ENCODE results near the gene THYN1. TPM values are rescaled to one million over a fixed set of nuclear protein-coding genes. Genes with fewer than 3 reads are reported as not detected.

Gene THYN1
- total RNA-seq, 1 donor from 2014 or later: 31.3 TPM

- Histone ChIP-seq H3K27me3 (ENCODE audit: control insufficient read depth in 3 of 3, insufficient read depth in 3 of 3, low read length in 3 of 3) (peaks cover 66 to 74% (median 71%) of the 10 kb centered on the region in 3 donors), H3K9ac (ENCODE audit: low read depth in 1 of 3, low read length in 3 of 3) (no peak within 1 kb of the TSS), H3K4me1 (ENCODE audit: control insufficient read depth in 3 of 3, insufficient read depth in 3 of 3, low read length in 3 of 3) (peaks cover 8 to 20% (median 14%) of the 10 kb centered on the region in 3 donors), H3K36me3 (ENCODE audit: control insufficient read depth in 3 of 3, insufficient read depth in 3 of 3, low read length in 3 of 3) (no peaks in the 10 kb centered on the region), H3K4me3 (ENCODE audit: low read length in 3 of 3) (peak within 1 kb of the TSS; percentile 43 to 52 (median 46)), H3K9me3 (ENCODE audit: control insufficient read depth in 3 of 3, low read length in 3 of 3) (peaks cover 0 to 5% (median 0%) of the 10 kb centered on the region in 3 donors), H3K27ac (ENCODE audit: low read depth, low read length) (no peak within 1 kb of the TSS)
Observed at GRCh38 chr11:134275534-134276395, 22.6 kb upstream of the THYN1 start, which contains the start of gene GLB1L3. TSS of gene GLB1L3 (plus strand) at chr11:134276379. CDS start at chr11:134276741, 362 bp downstream.

- peaks cover 70 to 80% (median 75%) of the 10 kb centered on the region in 3 donors for H3K27me3 ChIP-seq (ENCODE audit: control insufficient read depth in 3 of 3, insufficient read depth in 3 of 3, low read length in 3 of 3)
- H3K4me1 ChIP-seq (ENCODE audit: control insufficient read depth in 3 of 3, insufficient read depth in 3 of 3, low read length in 3 of 3): peaks cover 8 to 20% (median 14%) of the 10 kb centered on the region in 3 donors
- no peak overlapping the region for H3K9ac ChIP-seq (ENCODE audit: low read depth in 1 of 3, low read length in 3 of 3)
- no peaks in the 10 kb centered on the region for H3K36me3 ChIP-seq (ENCODE audit: control insufficient read depth in 3 of 3, insufficient read depth in 3 of 3, low read length in 3 of 3)
- peaks cover 0 to 5% (median 0%) of the 10 kb centered on the region in 3 donors for H3K9me3 ChIP-seq (ENCODE audit: control insufficient read depth in 3 of 3, low read length in 3 of 3)
- H3K4me3 ChIP-seq (ENCODE audit: low read length in 3 of 3): no peak overlapping the region
- H3K27ac ChIP-seq (ENCODE audit: low read depth, low read length): no peak overlapping the region
Observed at GRCh38 chr11:134275188-134275533, 22.0 kb upstream of the THYN1 start.

GRCh38 chr11:134273317-134273712 is 20.2 kb upstream of the THYN1 start:
- Histone ChIP-seq H3K9ac (ENCODE audit: low read depth in 1 of 3, low read length in 3 of 3) (no peak overlapping the region), H3K9me3 (ENCODE audit: control insufficient read depth in 3 of 3, low read length in 3 of 3) (peaks cover 0 to under 1% (median 0%) of the 10 kb centered on the region in 3 donors), H3K4me3 (ENCODE audit: low read length in 3 of 3) (no peak overlapping the region), H3K27me3 (ENCODE audit: control insufficient read depth in 3 of 3, insufficient read depth in 3 of 3, low read length in 3 of 3) (peaks cover 74 to 77% (median 76%) of the 10 kb centered on the region in 3 donors), H3K27ac (ENCODE audit: low read depth, low read length) (no peak overlapping the region), H3K4me1 (ENCODE audit: control insufficient read depth in 3 of 3, insufficient read depth in 3 of 3, low read length in 3 of 3) (peaks cover 8 to 20% (median 14%) of the 10 kb centered on the region in 3 donors), H3K36me3 (ENCODE audit: control insufficient read depth in 3 of 3, insufficient read depth in 3 of 3, low read length in 3 of 3) (no peaks in the 10 kb centered on the region)

- Histone ChIP-seq H3K9me3 (ENCODE audit: control insufficient read depth in 3 of 3, low read length in 3 of 3) (no peaks in the 10 kb centered on the region), H3K4me1 (ENCODE audit: control insufficient read depth in 3 of 3, insufficient read depth in 3 of 3, low read length in 3 of 3) (peaks cover 8 to 20% (median 14%) of the 10 kb centered on the region in 3 donors), H3K27ac (ENCODE audit: low read depth, low read length) (no peak overlapping the region), H3K36me3 (ENCODE audit: control insufficient read depth in 3 of 3, insufficient read depth in 3 of 3, low read length in 3 of 3) (no peaks in the 10 kb centered on the region), H3K27me3 (ENCODE audit: control insufficient read depth in 3 of 3, insufficient read depth in 3 of 3, low read length in 3 of 3) (peaks cover 68 to 70% (median 69%) of the 10 kb centered on the region in 3 donors), H3K9ac (ENCODE audit: low read depth in 1 of 3, low read length in 3 of 3) (no peak overlapping the region), H3K4me3 (ENCODE audit: low read length in 3 of 3) (no peak overlapping the region)
Observed at GRCh38 chr11:134272381-134273316, 19.5 kb upstream of the THYN1 start.

- H3K9me3 ChIP-seq (ENCODE audit: control insufficient read depth in 3 of 3, low read length in 3 of 3): no peaks in the 10 kb centered on the region
- H3K27ac ChIP-seq (ENCODE audit: low read depth, low read length): no peak overlapping the region
- peaks cover 61 to 63% (median 63%) of the 10 kb centered on the region in 3 donors for H3K27me3 ChIP-seq (ENCODE audit: control insufficient read depth in 3 of 3, insufficient read depth in 3 of 3, low read length in 3 of 3)
- H3K9ac ChIP-seq (ENCODE audit: low read depth in 1 of 3, low read length in 3 of 3): no peak overlapping the region
- peaks cover 8 to 15% (median 10%) of the 10 kb centered on the region in 3 donors for H3K4me1 ChIP-seq (ENCODE audit: control insufficient read depth in 3 of 3, insufficient read depth in 3 of 3, low read length in 3 of 3)
- H3K4me3 ChIP-seq (ENCODE audit: low read length in 3 of 3): no peak overlapping the region
- no peaks in the 10 kb centered on the region for H3K36me3 ChIP-seq (ENCODE audit: control insufficient read depth in 3 of 3, insufficient read depth in 3 of 3, low read length in 3 of 3)
Observed at GRCh38 chr11:134271978-134272377, 18.8 kb upstream of the THYN1 start.

GRCh38 chr11:134270250-134270714 is 17.1 kb upstream of the THYN1 start:
- Histone ChIP-seq H3K9ac (ENCODE audit: low read depth in 1 of 3, low read length in 3 of 3) (no peak overlapping the region), H3K36me3 (ENCODE audit: control insufficient read depth in 3 of 3, insufficient read depth in 3 of 3, low read length in 3 of 3) (peaks cover under 1 to 2% (median 1%) of the 10 kb centered on the region in 3 donors), H3K4me1 (ENCODE audit: control insufficient read depth in 3 of 3, insufficient read depth in 3 of 3, low read length in 3 of 3) (no peaks in the 10 kb centered on the region), H3K9me3 (ENCODE audit: control insufficient read depth in 3 of 3, low read length in 3 of 3) (no peaks in the 10 kb centered on the region), H3K27ac (ENCODE audit: low read depth, low read length) (no peak overlapping the region), H3K27me3 (ENCODE audit: control insufficient read depth in 3 of 3, insufficient read depth in 3 of 3, low read length in 3 of 3) (peaks cover 44 to 46% (median 46%) of the 10 kb centered on the region in 3 donors), H3K4me3 (ENCODE audit: low read length in 3 of 3) (no peak overlapping the region)

- H3K9me3 ChIP-seq (ENCODE audit: control insufficient read depth in 3 of 3, low read length in 3 of 3): no peaks in the 10 kb centered on the region
- no peak overlapping the region for H3K4me3 ChIP-seq (ENCODE audit: low read length in 3 of 3)
- H3K4me1 ChIP-seq (ENCODE audit: control insufficient read depth in 3 of 3, insufficient read depth in 3 of 3, low read length in 3 of 3): no peaks in the 10 kb centered on the region
- H3K27me3 ChIP-seq (ENCODE audit: control insufficient read depth in 3 of 3, insufficient read depth in 3 of 3, low read length in 3 of 3): peaks cover 23 to 29% (median 24%) of the 10 kb centered on the region in 3 donors
- H3K9ac ChIP-seq (ENCODE audit: low read depth in 1 of 3, low read length in 3 of 3): no peak overlapping the region
- H3K27ac ChIP-seq (ENCODE audit: low read depth, low read length): no peak overlapping the region
- peaks cover 12 to 15% (median 12%) of the 10 kb centered on the region in 3 donors for H3K36me3 ChIP-seq (ENCODE audit: control insufficient read depth in 3 of 3, insufficient read depth in 3 of 3, low read length in 3 of 3)
Observed at GRCh38 chr11:134267966-134268365, 14.8 kb upstream of the THYN1 start.

- Histone ChIP-seq H3K27me3 (ENCODE audit: control insufficient read depth in 3 of 3, insufficient read depth in 3 of 3, low read length in 3 of 3) (peaks cover 18 to 24% (median 19%) of the 10 kb centered on the region in 3 donors), H3K36me3 (ENCODE audit: control insufficient read depth in 3 of 3, insufficient read depth in 3 of 3, low read length in 3 of 3) (peaks cover 15 to 20% (median 17%) of the 10 kb centered on the region in 3 donors), H3K9ac (ENCODE audit: low read depth in 1 of 3, low read length in 3 of 3) (no peak overlapping the region), H3K4me3 (ENCODE audit: low read length in 3 of 3) (no peak overlapping the region), H3K27ac (ENCODE audit: low read depth, low read length) (no peak overlapping the region), H3K4me1 (ENCODE audit: control insufficient read depth in 3 of 3, insufficient read depth in 3 of 3, low read length in 3 of 3) (no peaks in the 10 kb centered on the region), H3K9me3 (ENCODE audit: control insufficient read depth in 3 of 3, low read length in 3 of 3) (no peaks in the 10 kb centered on the region)
Observed at GRCh38 chr11:134267461-134267860, 14.3 kb upstream of the THYN1 start.

- peaks cover 21 to 25% (median 23%) of the 10 kb centered on the region in 3 donors for H3K36me3 ChIP-seq (ENCODE audit: control insufficient read depth in 3 of 3, insufficient read depth in 3 of 3, low read length in 3 of 3)
- H3K27ac ChIP-seq (ENCODE audit: low read depth, low read length): no peak overlapping the region
- H3K4me1 ChIP-seq (ENCODE audit: control insufficient read depth in 3 of 3, insufficient read depth in 3 of 3, low read length in 3 of 3): no peaks in the 10 kb centered on the region
- H3K27me3 ChIP-seq (ENCODE audit: control insufficient read depth in 3 of 3, insufficient read depth in 3 of 3, low read length in 3 of 3): peaks cover 15 to 18% (median 17%) of the 10 kb centered on the region in 3 donors
- no peak overlapping the region for H3K4me3 ChIP-seq (ENCODE audit: low read length in 3 of 3)
- H3K9me3 ChIP-seq (ENCODE audit: control insufficient read depth in 3 of 3, low read length in 3 of 3): no peaks in the 10 kb centered on the region
- H3K9ac ChIP-seq (ENCODE audit: low read depth in 1 of 3, low read length in 3 of 3): no peak overlapping the region
Observed at GRCh38 chr11:134266841-134267251, 13.7 kb upstream of the THYN1 start.

Measured in skeletal muscle tissue (tissue), 4 donors.